HG03432 (cell line): ENCODE results near the gene ADAM17.
A peak's percentile ranks its signal among the peaks of the same experiment; 100 is the strongest.

ENCODE experiments used
- ATAC-seq: cut with Tn5 transposase; IDR thresholded peaks from one replicate; pipeline ENCODE4 v1.9.1; 2021; ENCODE audit warnings: mild to moderate bottlenecking, moderate library complexity; ENCODE audit not compliant: unreplicated experiment

ADAM17 gene

GRCh38 chr2:9570182-9571060 is 14.8 kb upstream of the ADAM17 start:
- ATAC-seq: no peak

GRCh38 chr2:9565436-9566153 is 10.0 kb upstream of the ADAM17 start:
- ATAC-seq: no peak

GRCh38 chr2:9560628-9561027 is 5.0 kb upstream of the ADAM17 start:
- ATAC-seq: no peak

GRCh38 chr2:9558948-9559381 is 3.3 kb upstream of the ADAM17 start:
- no peak for ATAC-seq

GRCh38 chr2:9556121-9556743 is 602 bp upstream of the ADAM17 start:
- peak; percentile 32 for ATAC-seq

GRCh38 chr2:9554921-9555296 is 721 bp downstream of the ADAM17 start:
- ATAC-seq: no peak

- ATAC-seq: no peak
Observed at GRCh38 chr2:9552219-9553178, 3.1 kb downstream of the ADAM17 start.

- peak; percentile 17 for ATAC-seq
Observed at GRCh38 chr2:9550859-9551391, 4.7 kb downstream of the ADAM17 start.

GRCh38 chr2:9549420-9549819 is 6.2 kb downstream of the ADAM17 start:
- ATAC-seq: no peak

- peak; percentile 52 for ATAC-seq
Observed at GRCh38 chr2:9548506-9548905, 7.1 kb downstream of the ADAM17 start.

GRCh38 chr2:9547262-9547991 is 8.2 kb downstream of the ADAM17 start:
- no peak for ATAC-seq

GRCh38 chr2:9545502-9545901 is 10.1 kb downstream of the ADAM17 start:
- ATAC-seq: no peak

GRCh38 chr2:9543557-9543956 is 12.1 kb downstream of the ADAM17 start:
- no peak for ATAC-seq

GRCh38 chr2:9539531-9539930 is 16.1 kb downstream of the ADAM17 start:
- no peak for ATAC-seq

- ATAC-seq: no peak
Observed at GRCh38 chr2:9538000-9538507, 17.6 kb downstream of the ADAM17 start.

GRCh38 chr2:9536504-9536903 is 19.1 kb downstream of the ADAM17 start:
- ATAC-seq: no peak

- ATAC-seq: no peak
Observed at GRCh38 chr2:9535177-9535576, 20.5 kb downstream of the ADAM17 start.

GRCh38 chr2:9533663-9534062 is 22.0 kb downstream of the ADAM17 start:
- no peak for ATAC-seq

GRCh38 chr2:9532421-9532820 is 23.2 kb downstream of the ADAM17 start:
- ATAC-seq: no peak
